OCI-LY3 (cell line): Measurements from ENCODE around the gene BRCA1.
"Not testable (repeated sequence)": the region's sequence is repeated elsewhere in the genome, so short reads cannot be mapped to it uniquely, and the experiment has no call there.

ENCODE experiments used
- H2AFZ ChIP-seq: fragments of 200-600, 300-600 bp; shearing (Covaris generic); 2 replicates; pipeline ENCODE4 v1.6.0; 2014; ENCODE audit warnings: antibody characterized with exemption, low read depth, low read length
- H3K27ac ChIP-seq: fragments of 200-600, 300-600 bp; sonication (generic); 2 replicates; pipeline ENCODE4 v1.5.1; 2014; ENCODE audit warnings: mild to moderate bottlenecking, low read length, moderate library complexity, mixed read lengths
- H3K27me3 ChIP-seq: fragments of 200-600, 300-600 bp; sonication (generic); 2 replicates; pipeline ENCODE4 v1.6.1; 2014; ENCODE audit warnings: low read depth, low read length, mixed read lengths
- H3K36me3 ChIP-seq: fragments of 200-600, 300-600 bp; sonication (generic); replicated peaks from 2 replicates; pipeline ENCODE3; 2014; ENCODE audit warnings: low read depth, low read length, mixed read lengths
- H3K4me1 ChIP-seq: fragments of 300-600, 200-600 bp; sonication (generic); 2 replicates; pipeline ENCODE4 v1.6.1; 2014; ENCODE audit warnings: low read length, mixed read lengths
- H3K4me2 ChIP-seq: fragments of 200-600, 300-600 bp; sonication (generic); 2 replicates; pipeline ENCODE4 v1.6.1; 2014; ENCODE audit warnings: low read length, mixed read lengths
- H3K4me3 ChIP-seq: fragments of 300-600, 200-600 bp; sonication (generic); 2 replicates; pipeline ENCODE4 v1.5.1; 2014; ENCODE audit warnings: antibody characterized with exemption, mild to moderate bottlenecking, low read length, moderate library complexity
- H3K79me2 ChIP-seq: fragments of 300-600, 200-600 bp; shearing (Covaris generic); 2 replicates; pipeline ENCODE4 v1.6.1; 2014; ENCODE audit warnings: mild to moderate bottlenecking, low read length, mixed read lengths
- H3K9ac ChIP-seq: fragments of 300-600, 200-600 bp; shearing (Covaris generic); 2 replicates; pipeline ENCODE4 v1.6.0; 2014; ENCODE audit warnings: mild to moderate bottlenecking, low read length, moderate library complexity
- H3K9me3 ChIP-seq: fragments of 200-600, 300-600 bp; shearing (Covaris generic); 2 replicates; pipeline ENCODE4 v1.6.1; 2014; ENCODE audit warnings: low read length, mixed read lengths; ENCODE audit not compliant: insufficient read depth
- H4K20me1 ChIP-seq: fragments of 200-600, 300-600 bp; sonication (generic); 2 replicates; pipeline ENCODE4 v1.6.1; 2016; ENCODE audit warnings: low read length, mixed read lengths; ENCODE audit not compliant: insufficient read depth
- EZH2phosphoT487 ChIP-seq: fragments of 200-600 bp; shearing (Covaris generic); IDR thresholded peaks from 2 replicates; pipeline ENCODE4 v1.6.1; 2018; ENCODE audit warnings: antibody characterized with exemption, mixed run types, low read depth
- TF ChIP-seq, protein P1 (sequence below): fragments of 200-600, 300-600 bp; sonication (generic); IDR thresholded peaks from 2 replicates; pipeline ENCODE4 v1.5.1; 2014; ENCODE audit warnings: antibody characterized with exemption, low read length, low read depth

BRCA1 gene

DNA sequence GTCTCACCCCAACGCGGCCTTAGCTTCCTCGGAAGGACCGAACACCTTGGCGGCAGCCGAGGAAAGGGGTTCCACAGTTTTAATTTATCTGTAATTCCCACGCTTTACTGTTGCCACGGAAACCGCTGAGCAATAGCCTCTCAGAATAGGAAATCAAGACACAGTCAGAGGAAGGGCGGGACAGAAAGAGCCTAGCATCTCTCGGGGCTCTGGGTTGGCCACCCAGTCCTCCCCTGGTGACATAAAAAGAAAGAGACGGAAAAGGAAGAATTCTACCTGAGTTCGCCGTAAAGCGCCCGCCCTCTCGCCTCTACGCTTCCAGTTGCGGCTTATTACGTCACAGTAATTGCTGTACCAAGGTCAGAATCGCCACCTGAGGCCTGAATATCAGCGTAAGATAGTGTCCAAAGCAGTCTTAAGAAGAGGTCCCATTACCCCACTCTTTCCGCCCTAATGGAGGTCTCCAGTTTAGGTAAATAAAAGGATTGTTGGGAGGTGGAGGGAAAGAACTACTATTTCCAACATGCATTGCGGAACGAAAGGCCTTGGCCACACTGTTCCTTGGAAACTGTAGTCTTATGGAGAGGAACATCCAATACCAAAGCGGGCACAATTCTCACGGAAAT lies 45.1 kb upstream of the BRCA1 start:
- peaks cover 38% of the 10 kb centered on the region for H3K79me2 ChIP-seq
- no peaks in the 10 kb centered on the region for H3K9me3 ChIP-seq
- H2AFZ ChIP-seq: peak overlapping the region; percentile 69
- no peaks in the 10 kb centered on the region for H3K36me3 ChIP-seq
- TF ChIP-seq, protein P1, sequence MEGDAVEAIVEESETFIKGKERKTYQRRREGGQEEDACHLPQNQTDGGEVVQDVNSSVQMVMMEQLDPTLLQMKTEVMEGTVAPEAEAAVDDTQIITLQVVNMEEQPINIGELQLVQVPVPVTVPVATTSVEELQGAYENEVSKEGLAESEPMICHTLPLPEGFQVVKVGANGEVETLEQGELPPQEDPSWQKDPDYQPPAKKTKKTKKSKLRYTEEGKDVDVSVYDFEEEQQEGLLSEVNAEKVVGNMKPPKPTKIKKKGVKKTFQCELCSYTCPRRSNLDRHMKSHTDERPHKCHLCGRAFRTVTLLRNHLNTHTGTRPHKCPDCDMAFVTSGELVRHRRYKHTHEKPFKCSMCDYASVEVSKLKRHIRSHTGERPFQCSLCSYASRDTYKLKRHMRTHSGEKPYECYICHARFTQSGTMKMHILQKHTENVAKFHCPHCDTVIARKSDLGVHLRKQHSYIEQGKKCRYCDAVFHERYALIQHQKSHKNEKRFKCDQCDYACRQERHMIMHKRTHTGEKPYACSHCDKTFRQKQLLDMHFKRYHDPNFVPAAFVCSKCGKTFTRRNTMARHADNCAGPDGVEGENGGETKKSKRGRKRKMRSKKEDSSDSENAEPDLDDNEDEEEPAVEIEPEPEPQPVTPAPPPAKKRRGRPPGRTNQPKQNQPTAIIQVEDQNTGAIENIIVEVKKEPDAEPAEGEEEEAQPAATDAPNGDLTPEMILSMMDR: no peak
- TF ChIP-seq EZH2phosphoT487: no peak
- H3K9ac ChIP-seq: peak overlapping the region; percentile 91
- H3K4me3 ChIP-seq: peak overlapping the region; percentile 90
- H4K20me1 ChIP-seq: no peaks in the 10 kb centered on the region
- H3K27ac ChIP-seq: peak overlapping the region; percentile 92
- no peaks in the 10 kb centered on the region for H3K27me3 ChIP-seq
- H3K4me2 ChIP-seq: peak overlapping the region; percentile 87
- H3K4me1 ChIP-seq: peaks cover 15% of the 10 kb centered on the region

DNA sequence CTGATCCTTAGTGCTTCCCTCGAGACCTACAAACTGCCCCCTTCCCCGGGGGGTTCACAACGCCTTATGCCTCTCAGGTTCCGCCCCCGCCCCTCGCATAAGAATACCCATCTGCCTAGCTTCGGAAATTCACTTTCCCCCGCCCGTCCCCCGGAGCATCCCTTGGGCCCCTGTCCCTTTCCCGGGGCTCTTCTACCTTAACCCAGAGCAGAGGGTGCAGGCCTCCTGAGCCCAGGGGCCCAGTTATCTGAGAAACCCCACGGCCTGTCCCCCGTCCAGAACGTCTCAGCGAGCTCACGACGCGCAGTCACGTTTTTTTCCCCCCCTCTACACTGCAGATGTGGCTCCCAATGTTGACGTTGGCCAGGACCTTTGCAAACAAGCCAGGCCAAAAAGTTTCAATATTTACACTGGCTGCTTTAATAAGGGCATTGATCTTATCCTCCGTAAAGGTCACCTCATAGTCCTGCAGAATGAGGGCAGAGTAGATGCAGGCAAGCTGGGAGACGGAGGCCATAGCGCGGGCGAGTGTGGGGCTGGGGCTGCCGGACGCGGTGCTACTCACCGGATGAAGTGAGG lies 44.5 kb upstream of the BRCA1 start:
- H3K79me2 ChIP-seq: peaks cover 38% of the 10 kb centered on the region
- TF ChIP-seq, protein P1: no peak
- no peak for TF ChIP-seq EZH2phosphoT487
- H3K9me3 ChIP-seq: no peaks in the 10 kb centered on the region
- no peaks in the 10 kb centered on the region for H4K20me1 ChIP-seq
- peak overlapping the region; percentile 66 for H3K9ac ChIP-seq
- peaks cover 15% of the 10 kb centered on the region for H3K4me1 ChIP-seq
- H3K4me2 ChIP-seq: peak overlapping the region; percentile 70
- H3K27me3 ChIP-seq: no peaks in the 10 kb centered on the region
- H3K36me3 ChIP-seq: no peaks in the 10 kb centered on the region
- peak overlapping the region; percentile 90 for H3K4me3 ChIP-seq
- peak overlapping the region; percentile 92 for H3K27ac ChIP-seq
- peak overlapping the region; percentile 58; the same call in 1 of the 2 replicates for H2AFZ ChIP-seq

DNA sequence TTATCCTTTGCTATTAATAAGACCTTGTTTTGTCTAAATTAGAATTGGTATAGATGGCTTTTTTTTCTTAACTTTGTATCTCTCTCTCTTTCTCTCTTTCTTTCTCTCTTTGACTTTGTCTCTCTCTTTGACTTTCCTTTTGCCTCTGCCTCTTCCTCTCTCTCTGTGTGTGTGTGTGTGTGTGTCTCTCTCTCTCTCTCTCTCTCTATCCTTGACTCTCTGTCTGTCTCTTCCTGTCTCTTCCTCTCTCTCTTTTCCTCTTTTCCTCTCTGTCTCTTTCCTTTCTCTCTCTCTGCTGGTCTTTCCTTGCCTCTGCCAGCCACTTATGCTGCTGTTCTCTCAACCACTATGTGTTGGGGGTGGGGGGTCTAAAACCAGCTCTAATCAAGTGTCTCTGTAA lies 40.8 kb upstream of the BRCA1 start:
- H3K4me1 ChIP-seq, H3K4me3 ChIP-seq, H3K9ac ChIP-seq, H3K9me3 ChIP-seq, H4K20me1 ChIP-seq, H3K27ac ChIP-seq, H3K27me3 ChIP-seq, H2AFZ ChIP-seq, H3K36me3 ChIP-seq, H3K4me2 ChIP-seq: not testable (repeated sequence)
- peaks cover 25% of the 10 kb centered on the region for H3K79me2 ChIP-seq

DNA sequence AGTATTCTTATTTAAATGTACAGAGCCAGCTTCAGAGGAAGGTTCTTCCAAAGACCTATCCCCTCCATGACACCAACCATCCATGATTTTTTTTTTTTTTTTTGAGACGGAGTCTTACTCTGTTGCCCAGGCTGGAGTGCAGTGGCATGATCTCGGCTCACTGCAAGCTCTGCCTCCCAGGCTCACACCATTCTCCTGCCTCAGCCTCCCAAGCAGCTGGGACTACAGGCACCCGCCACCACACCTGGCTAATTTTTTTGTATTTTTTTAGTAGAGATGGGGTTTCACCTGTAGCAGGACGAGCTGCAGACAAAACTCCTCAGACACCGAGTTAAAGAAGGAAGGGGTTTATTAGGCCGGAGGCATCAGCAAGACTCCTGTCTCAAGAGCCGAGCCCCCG lies 34.8 kb upstream of the BRCA1 start:
- H3K27me3 ChIP-seq, H3K36me3 ChIP-seq, H3K79me2 ChIP-seq, H3K9me3 ChIP-seq, H3K4me1 ChIP-seq, H3K27ac ChIP-seq, H3K9ac ChIP-seq, H3K4me3 ChIP-seq, H3K4me2 ChIP-seq, H2AFZ ChIP-seq, H4K20me1 ChIP-seq: not testable (repeated sequence)

DNA sequence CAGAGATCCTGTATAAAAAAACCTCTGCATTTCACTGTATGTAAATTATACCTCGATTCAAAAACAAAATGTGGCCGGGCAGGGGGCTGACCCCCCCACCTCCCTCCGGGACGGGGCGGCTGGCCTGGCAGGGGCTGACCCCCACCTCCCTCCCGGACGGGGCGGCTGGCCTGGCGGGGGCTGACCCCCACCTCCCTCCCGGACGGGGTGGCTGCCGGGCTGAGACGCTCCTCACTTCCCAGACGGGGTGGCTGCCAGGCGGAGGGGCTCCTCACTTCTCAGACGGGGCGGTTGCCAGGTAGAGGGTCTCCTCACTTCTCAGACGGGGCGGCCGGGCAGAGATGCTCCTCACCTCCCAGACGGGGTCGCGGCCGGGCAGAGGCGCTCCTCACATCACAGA lies 34.1 kb upstream of the BRCA1 start:
- not testable (repeated sequence) for H3K79me2 ChIP-seq, H3K36me3 ChIP-seq, H3K27ac ChIP-seq, H3K4me1 ChIP-seq, H3K9ac ChIP-seq, H3K4me3 ChIP-seq, H2AFZ ChIP-seq, H3K9me3 ChIP-seq, H3K4me2 ChIP-seq, H3K27me3 ChIP-seq, H4K20me1 ChIP-seq
